Measurements from ENCODE around the gene HTR7.

HTR7 gene

GRCh38 chr10:90846746-90847145 lies 11.1 kb downstream of the HTR7 start:
- Histone ChIP-seq H3K27me3 (ENCODE audit: insufficient read depth, low read length, poor library complexity) (peaks cover 3% of the 10 kb centered on the region), H3K79me2 (ENCODE audit: insufficient read depth, low read length) (no peaks in the 10 kb centered on the region), H3K27ac (ENCODE audit: low read length) (no peak overlapping the region), H3K4me1 (ENCODE audit: insufficient read depth, low read length) (no peaks in the 10 kb centered on the region), H2AFZ (ENCODE audit: low read depth, low read length) (no peak overlapping the region), H3K9me3 (ENCODE audit: insufficient read depth, low read length, severe bottlenecking) (peaks cover 7% of the 10 kb centered on the region), H4K20me1 (ENCODE audit: insufficient read depth, low read length) (no peaks in the 10 kb centered on the region), H3K4me3 (ENCODE audit: low read depth in 1 of 2, low read length in 2 of 2) (no peak overlapping the region), H3K4me2 (ENCODE audit: insufficient read depth, low read length) (no peak overlapping the region), H3K36me3 (ENCODE audit: insufficient read depth, low read length) (no peaks in the 10 kb centered on the region), H3K9ac (ENCODE audit: low read depth, low read length) (no peak overlapping the region)
- DNase-seq, result no peak
- TF ChIP-seq EZH2 (IDR thresholded peaks at IDR 0.05; ENCODE audit: borderline replicate concordance, low read depth, low read length, severe bottlenecking), result no peak
- no peak for TF ChIP-seq CTCF (IDR thresholded peaks at IDR 0.05; ENCODE audit: borderline replicate concordance, extremely low read depth, low read length, poor library complexity, severe bottlenecking)
- no peak for ATAC-seq (ENCODE audit: insufficient read depth, low read depth)

- Histone ChIP-seq H2AFZ (ENCODE audit: low read depth, low read length) (no peak overlapping the region), H3K9ac (ENCODE audit: low read depth, low read length) (no peak overlapping the region), H3K4me3 (ENCODE audit: low read depth in 1 of 2, low read length in 2 of 2) (no peak overlapping the region), H3K4me1 (ENCODE audit: insufficient read depth, low read length) (no peaks in the 10 kb centered on the region), H3K79me2 (ENCODE audit: insufficient read depth, low read length) (no peaks in the 10 kb centered on the region), H3K27ac (ENCODE audit: low read length) (no peak overlapping the region), H3K27me3 (ENCODE audit: insufficient read depth, low read length, poor library complexity) (peaks cover 3% of the 10 kb centered on the region), H3K36me3 (ENCODE audit: insufficient read depth, low read length) (no peaks in the 10 kb centered on the region), H3K9me3 (ENCODE audit: insufficient read depth, low read length, severe bottlenecking) (peaks cover 4% of the 10 kb centered on the region), H3K4me2 (ENCODE audit: insufficient read depth, low read length) (no peak overlapping the region), H4K20me1 (ENCODE audit: insufficient read depth, low read length) (no peaks in the 10 kb centered on the region)
- DNase-seq (no peak), ATAC-seq (ENCODE audit: insufficient read depth, low read depth) (no peak)
- no peak for TF ChIP-seq EZH2 (IDR thresholded peaks at IDR 0.05; ENCODE audit: borderline replicate concordance, low read depth, low read length, severe bottlenecking)
- no peak for TF ChIP-seq CTCF (IDR thresholded peaks at IDR 0.05; ENCODE audit: borderline replicate concordance, extremely low read depth, low read length, poor library complexity, severe bottlenecking)
Measured at GRCh38 chr10:90845726-90846125, 12.1 kb downstream of the HTR7 start.

GRCh38 chr10:90842725-90843124 lies 15.1 kb downstream of the HTR7 start:
- Histone ChIP-seq H3K27ac (ENCODE audit: low read length) (no peak overlapping the region), H3K27me3 (ENCODE audit: insufficient read depth, low read length, poor library complexity) (peaks cover 3% of the 10 kb centered on the region), H3K9ac (ENCODE audit: low read depth, low read length) (no peak overlapping the region), H4K20me1 (ENCODE audit: insufficient read depth, low read length) (no peaks in the 10 kb centered on the region), H3K79me2 (ENCODE audit: insufficient read depth, low read length) (no peaks in the 10 kb centered on the region), H2AFZ (ENCODE audit: low read depth, low read length) (no peak overlapping the region), H3K36me3 (ENCODE audit: insufficient read depth, low read length) (no peaks in the 10 kb centered on the region), H3K4me1 (ENCODE audit: insufficient read depth, low read length) (no peaks in the 10 kb centered on the region), H3K4me3 (ENCODE audit: low read depth in 1 of 2, low read length in 2 of 2) (no peak overlapping the region), H3K4me2 (ENCODE audit: insufficient read depth, low read length) (no peak overlapping the region), H3K9me3 (ENCODE audit: insufficient read depth, low read length, severe bottlenecking) (no peaks in the 10 kb centered on the region)
- TF ChIP-seq EZH2 (IDR thresholded peaks at IDR 0.05; ENCODE audit: borderline replicate concordance, low read depth, low read length, severe bottlenecking) (no peak), CTCF (IDR thresholded peaks at IDR 0.05; ENCODE audit: borderline replicate concordance, extremely low read depth, low read length, poor library complexity, severe bottlenecking) (no peak)
- DNase-seq (no peak), ATAC-seq (ENCODE audit: insufficient read depth, low read depth) (no peak)

- DNase-seq (no peak), ATAC-seq (ENCODE audit: insufficient read depth, low read depth) (no peak)
- Histone ChIP-seq H3K27me3 (ENCODE audit: insufficient read depth, low read length, poor library complexity) (peaks cover 6% of the 10 kb centered on the region), H2AFZ (ENCODE audit: low read depth, low read length) (no peak overlapping the region), H3K4me3 (ENCODE audit: low read depth in 1 of 2, low read length in 2 of 2) (no peak overlapping the region), H3K36me3 (ENCODE audit: insufficient read depth, low read length) (no peaks in the 10 kb centered on the region), H3K79me2 (ENCODE audit: insufficient read depth, low read length) (no peaks in the 10 kb centered on the region), H4K20me1 (ENCODE audit: insufficient read depth, low read length) (no peaks in the 10 kb centered on the region), H3K9me3 (ENCODE audit: insufficient read depth, low read length, severe bottlenecking) (no peaks in the 10 kb centered on the region), H3K27ac (ENCODE audit: low read length) (no peak overlapping the region), H3K9ac (ENCODE audit: low read depth, low read length) (no peak overlapping the region), H3K4me1 (ENCODE audit: insufficient read depth, low read length) (no peaks in the 10 kb centered on the region), H3K4me2 (ENCODE audit: insufficient read depth, low read length) (no peak overlapping the region)
- TF ChIP-seq CTCF (IDR thresholded peaks at IDR 0.05; ENCODE audit: borderline replicate concordance, extremely low read depth, low read length, poor library complexity, severe bottlenecking) (no peak), EZH2 (IDR thresholded peaks at IDR 0.05; ENCODE audit: borderline replicate concordance, low read depth, low read length, severe bottlenecking) (no peak)
Measured at GRCh38 chr10:90837486-90837885, 20.4 kb downstream of the HTR7 start.

Data from DND-41 (cell line).